HUES6 (cell line): ENCODE data around the gene CFAP20DC.

Source experiments
- H3K27ac ChIP-seq: 2 replicates; pipeline ENCODE4 v1.7.0; 2013; ENCODE audit warnings: low read depth, mild to moderate bottlenecking, low read length, inconsistent platforms
- H3K27me3 ChIP-seq: 2 replicates; pipeline ENCODE4 v1.6.1; 2013; ENCODE audit warnings: low read length; ENCODE audit not compliant: control insufficient read depth, insufficient read depth
- H3K36me3 ChIP-seq: 2 replicates; pipeline ENCODE4 v1.6.1; 2013; ENCODE audit warnings: low read length; ENCODE audit not compliant: control insufficient read depth, insufficient read depth
- H3K4me1 ChIP-seq: 2 replicates; pipeline ENCODE4 v1.6.1; 2013; ENCODE audit warnings: low read length; ENCODE audit not compliant: control insufficient read depth, insufficient read depth
- H3K4me3 ChIP-seq: 2 replicates; pipeline ENCODE4 v1.5.1; 2013; ENCODE audit warnings: low read depth, low read length
- H3K9ac ChIP-seq: one replicate; pipeline ENCODE4 v1.6.1; 2013; ENCODE audit warnings: mild to moderate bottlenecking, low read length
- H3K9me3 ChIP-seq: 2 replicates; pipeline ENCODE4 v1.6.1; 2013; ENCODE audit warnings: low read depth, low read length; ENCODE audit not compliant: control insufficient read depth, insufficient read depth

Gene CFAP20DC

GRCh38 chr3:59027607-59028006 is 22.2 kb downstream of the CFAP20DC start:
- Histone ChIP-seq H3K9me3 (no peaks in the 10 kb centered on the region), H3K27me3 (no peaks in the 10 kb centered on the region), H3K27ac (no peak overlapping the region), H3K4me1 (no peaks in the 10 kb centered on the region), H3K36me3 (no peaks in the 10 kb centered on the region), H3K9ac (no peak overlapping the region), H3K4me3 (no peak overlapping the region)

- no peaks in the 10 kb centered on the region for H3K27me3 ChIP-seq
- H3K9me3 ChIP-seq, result no peaks in the 10 kb centered on the region
- H3K9ac ChIP-seq, result no peak overlapping the region
- H3K36me3 ChIP-seq, result no peaks in the 10 kb centered on the region
- no peaks in the 10 kb centered on the region for H3K4me1 ChIP-seq
- H3K27ac ChIP-seq, result no peak overlapping the region
- no peak overlapping the region for H3K4me3 ChIP-seq
These were observed 26.2 kb downstream of the CFAP20DC start for GRCh38 chr3:59023612-59024011.

GRCh38 chr3:59017617-59017984 is 32.2 kb downstream of the CFAP20DC start:
- Histone ChIP-seq H3K4me1 (no peaks in the 10 kb centered on the region), H3K27ac (no peak overlapping the region), H3K36me3 (no peaks in the 10 kb centered on the region), H3K9me3 (no peaks in the 10 kb centered on the region), H3K27me3 (no peaks in the 10 kb centered on the region), H3K4me3 (no peak overlapping the region), H3K9ac (no peak overlapping the region)

GRCh38 chr3:59016930-59017616 is 32.8 kb downstream of the CFAP20DC start:
- H3K27me3 ChIP-seq, result no peaks in the 10 kb centered on the region
- H3K4me1 ChIP-seq, result no peaks in the 10 kb centered on the region
- no peak overlapping the region for H3K27ac ChIP-seq
- no peaks in the 10 kb centered on the region for H3K36me3 ChIP-seq
- H3K4me3 ChIP-seq, result no peak overlapping the region
- no peak overlapping the region for H3K9ac ChIP-seq
- H3K9me3 ChIP-seq, result no peaks in the 10 kb centered on the region

DNA sequence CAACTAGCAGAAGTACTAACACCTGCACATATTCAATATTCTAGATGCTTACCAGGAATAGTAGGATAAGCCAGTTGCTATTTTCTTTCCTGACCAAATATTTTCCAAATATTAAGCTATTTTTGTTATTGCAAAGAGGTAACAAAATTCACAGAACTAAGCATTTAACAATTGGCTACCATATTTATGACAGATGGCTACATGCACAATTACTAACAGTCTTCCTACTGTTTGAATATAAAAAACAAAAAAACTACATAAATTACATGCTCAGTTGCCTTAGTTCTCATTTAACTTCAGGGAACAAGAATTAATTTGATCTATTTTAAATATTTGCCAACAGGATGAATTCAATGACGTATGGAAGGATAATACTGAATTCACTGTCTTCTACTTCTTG is 36.2 kb downstream of the CFAP20DC start:
- no peak overlapping the region for H3K4me3 ChIP-seq
- H3K9me3 ChIP-seq, result no peaks in the 10 kb centered on the region
- H3K4me1 ChIP-seq, result no peaks in the 10 kb centered on the region
- no peaks in the 10 kb centered on the region for H3K27me3 ChIP-seq
- H3K9ac ChIP-seq, result no peak overlapping the region
- H3K36me3 ChIP-seq, result no peaks in the 10 kb centered on the region
- no peak overlapping the region for H3K27ac ChIP-seq

DNA sequence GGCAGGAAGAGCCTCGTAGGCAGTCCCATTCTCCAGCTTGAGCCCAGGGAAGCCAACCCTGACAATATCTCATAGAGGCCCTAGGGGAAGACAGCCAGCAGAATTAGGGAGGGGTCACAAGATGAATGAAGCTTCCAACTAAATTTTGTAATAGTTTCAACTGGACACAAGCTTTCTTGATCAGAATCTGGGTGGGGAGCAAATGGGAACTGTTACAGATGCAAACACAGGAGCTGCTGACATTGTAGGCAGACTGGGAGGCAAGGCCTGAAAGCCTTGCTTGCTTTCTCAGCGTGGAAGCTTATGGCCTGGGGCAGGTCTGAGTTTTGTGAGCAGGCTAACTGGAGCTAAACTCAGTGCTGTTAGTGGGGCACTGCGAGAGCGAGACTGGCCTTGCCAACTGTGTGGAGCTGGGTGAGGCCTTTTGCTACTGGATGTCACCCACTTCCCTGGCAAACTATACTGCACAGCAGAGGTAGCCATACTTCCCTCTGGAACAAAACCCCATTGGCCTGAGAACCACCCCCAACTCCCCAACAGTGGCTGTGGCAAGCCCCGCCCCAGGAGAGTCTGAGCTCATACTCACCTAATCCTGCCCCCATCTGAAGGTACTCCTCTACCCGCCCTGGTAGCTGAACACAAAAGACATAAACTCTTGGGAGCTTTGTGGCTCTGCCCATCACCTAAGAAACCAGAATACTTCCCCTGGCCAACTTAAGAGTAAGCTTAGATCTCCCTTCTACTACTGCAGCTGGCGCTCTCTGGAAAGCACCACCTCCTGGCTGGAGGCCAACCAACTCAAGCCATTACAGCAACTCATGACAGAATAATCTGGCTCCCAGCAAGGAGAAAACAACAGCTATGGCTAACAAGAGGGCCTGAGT is 42.9 kb downstream of the CFAP20DC start:
- no peaks in the 10 kb centered on the region for H3K9me3 ChIP-seq
- H3K27ac ChIP-seq, result no peak overlapping the region
- H3K9ac ChIP-seq, result no peak overlapping the region
- H3K27me3 ChIP-seq, result no peaks in the 10 kb centered on the region
- no peaks in the 10 kb centered on the region for H3K36me3 ChIP-seq
- H3K4me3 ChIP-seq, result no peak overlapping the region
- no peaks in the 10 kb centered on the region for H3K4me1 ChIP-seq

- Histone ChIP-seq H3K4me1 (no peaks in the 10 kb centered on the region; the same call in 1 of the 2 replicates), H3K4me3 (no peak overlapping the region), H3K9me3 (no peaks in the 10 kb centered on the region), H3K27me3 (no peaks in the 10 kb centered on the region), H3K9ac (no peak overlapping the region), H3K36me3 (no peaks in the 10 kb centered on the region), H3K27ac (no peak overlapping the region)
These were observed 48.1 kb downstream of the CFAP20DC start for GRCh38 chr3:59001675-59002074.

DNA sequence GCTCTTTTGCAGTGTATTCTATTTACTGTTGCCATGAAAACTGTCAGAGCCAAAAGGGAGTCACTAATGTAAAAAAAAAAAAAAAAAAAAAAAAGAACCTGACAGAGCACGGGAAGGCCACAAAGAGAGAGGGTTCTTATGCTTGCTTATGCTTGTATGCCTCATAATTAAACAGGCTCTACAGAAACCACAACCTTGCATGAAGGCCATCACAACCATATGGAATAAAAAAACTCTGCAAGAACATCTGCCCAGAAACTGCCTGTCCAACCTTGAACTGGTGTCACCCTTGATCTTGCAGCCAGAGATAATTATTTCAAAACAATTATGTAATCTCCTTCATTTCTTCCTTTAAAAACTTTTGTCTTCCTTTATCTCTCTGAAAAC is 50.1 kb downstream of the CFAP20DC start:
- no peak overlapping the region for H3K4me3 ChIP-seq
- no peaks in the 10 kb centered on the region for H3K27me3 ChIP-seq
- H3K4me1 ChIP-seq, result no peaks in the 10 kb centered on the region; the same call in 1 of the 2 replicates
- no peak overlapping the region for H3K9ac ChIP-seq
- H3K9me3 ChIP-seq, result no peaks in the 10 kb centered on the region
- H3K36me3 ChIP-seq, result no peaks in the 10 kb centered on the region
- H3K27ac ChIP-seq, result no peak overlapping the region

GRCh38 chr3:58999134-58999773 is 50.6 kb downstream of the CFAP20DC start:
- Histone ChIP-seq H3K4me1 (no peaks in the 10 kb centered on the region; the same call in none of the 2 replicates), H3K9ac (no peak overlapping the region), H3K36me3 (no peaks in the 10 kb centered on the region), H3K27ac (no peak overlapping the region), H3K4me3 (no peak overlapping the region), H3K9me3 (no peaks in the 10 kb centered on the region), H3K27me3 (no peaks in the 10 kb centered on the region)

DNA sequence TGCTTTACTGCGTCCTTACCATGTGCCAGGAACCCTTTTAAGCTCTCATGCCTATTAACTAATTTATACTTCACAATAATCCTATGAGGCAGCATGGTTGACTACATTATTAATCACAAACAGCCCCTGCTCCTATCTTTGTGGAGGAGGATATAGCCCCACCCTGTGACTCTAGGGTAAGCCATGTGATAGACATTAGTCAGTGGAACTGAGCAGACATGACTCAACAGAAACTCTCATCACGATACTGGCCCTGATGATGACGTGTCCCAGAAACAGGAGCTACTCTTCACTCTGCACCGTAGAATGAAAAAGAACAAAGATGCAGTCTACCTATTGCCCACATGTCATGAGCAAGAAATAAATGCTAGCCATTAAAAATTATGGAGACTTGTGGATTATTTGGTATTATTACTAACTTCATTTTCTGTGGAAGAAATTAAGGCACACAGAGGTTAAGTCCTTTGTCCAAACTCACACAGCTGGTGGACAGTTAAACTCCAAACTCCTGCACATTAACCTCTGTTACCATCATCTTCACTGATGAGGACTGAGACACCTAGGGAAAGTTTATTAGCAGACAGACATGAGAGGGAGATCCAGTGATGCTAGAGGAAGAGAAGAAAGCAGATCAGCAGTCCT is 51.2 kb downstream of the CFAP20DC start:
- no peaks in the 10 kb centered on the region for H3K9me3 ChIP-seq
- H3K27ac ChIP-seq, result no peak overlapping the region
- H3K9ac ChIP-seq, result no peak overlapping the region
- no peaks in the 10 kb centered on the region for H3K27me3 ChIP-seq
- no peaks in the 10 kb centered on the region; the same call in none of the 2 replicates for H3K4me1 ChIP-seq
- no peaks in the 10 kb centered on the region for H3K36me3 ChIP-seq
- H3K4me3 ChIP-seq, result no peak overlapping the region
